ENCODE measurements around the gene VCAN. TPM values are rescaled to one million over a fixed set of nuclear protein-coding genes. Genes with fewer than 3 reads are reported as not detected.

VCAN gene
- total and polyA plus RNA-seq, 2 of the 8 experiments (the other 6 are each of a cell fraction or from before 2014, with no cell fraction given), result 146 to 404 TPM

- Histone ChIP-seq H3K4me2 (ENCODE audit: insufficient read depth in 1 of 2, low read depth in 2 of 2, low read length in 2 of 2) (no peak overlapping the region), H3K27me3 (replicated peaks in 1 of 4; ENCODE audit: control insufficient read depth in 3 of 4, extremely low read depth in 1 of 4, insufficient read depth in 3 of 4, low read length in 3 of 4) (no peaks in the 10 kb centered on the region), H3K23ac (ENCODE audit: insufficient read length) (no peak overlapping the region), H3K4ac (replicated peaks; ENCODE audit: insufficient read length, low read depth, low read length) (no peak overlapping the region), H3K9ac (replicated peaks in 1 of 4; ENCODE audit: extremely low read depth in 1 of 4, low read depth in 3 of 4, low read length in 3 of 4) (no peak overlapping the region), H4K5ac (ENCODE audit: insufficient read length, low read depth, low read length) (no peak overlapping the region), H3K9me3 (ENCODE audit: insufficient read depth in 2 of 2, low read depth in 1 of 2, low read length in 1 of 2) (no peaks in the 10 kb centered on the region), H2AK5ac (ENCODE audit: low read depth, low read length) (no peak overlapping the region), H2BK15ac (ENCODE audit: low read length) (no peak overlapping the region), H2BK5ac (ENCODE audit: low read depth, low read length) (no peak overlapping the region), H3K14ac (ENCODE audit: insufficient read length) (no peak overlapping the region), H2AFZ (ENCODE audit: low read length) (no peak overlapping the region), H3K23me2 (ENCODE audit: low read depth, low read length) (no peaks in the 10 kb centered on the region), H2BK12ac (ENCODE audit: low read depth, low read length) (no peak overlapping the region), H3K27ac (ENCODE audit: low read depth, low read length) (no peak overlapping the region), H3K18ac (ENCODE audit: extremely low read depth, low read length) (no peak overlapping the region), H3K79me1 (ENCODE audit: low read depth, low read length) (no peaks in the 10 kb centered on the region), H3K4me1 (replicated peaks in 1 of 4; ENCODE audit: control insufficient read depth in 3 of 4, insufficient read depth in 4 of 4, low read length in 3 of 4) (no peaks in the 10 kb centered on the region), H4K8ac (ENCODE audit: extremely low read depth, insufficient read depth, low read length) (no peak overlapping the region), H2BK120ac (replicated peaks; ENCODE audit: low read depth, low read length) (no peak overlapping the region), H4K20me1 (replicated peaks in 1 of 2; ENCODE audit: control insufficient read depth in 1 of 2, insufficient read depth in 2 of 2, low read length in 2 of 2) (peaks cover 1 to 2% of the 10 kb centered on the region in 2 experiments), H3K79me2 (ENCODE audit: control insufficient read depth in 1 of 2, insufficient read depth in 2 of 2, low read length in 2 of 2) (no peaks in the 10 kb centered on the region), H2BK20ac (ENCODE audit: low read length) (no peak overlapping the region), H4K91ac (replicated peaks; ENCODE audit: insufficient read length, low read length) (no peak overlapping the region), H3K56ac (replicated peaks; ENCODE audit: insufficient read length, low read depth, low read length) (no peak overlapping the region), H3K4me3 (ENCODE audit: extremely low read depth in 1 of 4, insufficient read depth in 2 of 4, low read depth in 3 of 4, low read length in 4 of 4) (no peak overlapping the region), H3K36me3 (ENCODE audit: control insufficient read depth in 2 of 4, insufficient read depth in 4 of 4, low read length in 3 of 4) (peaks cover 8 to 70% (median 35%) of the 10 kb centered on the region in 4 experiments)
- ChIA-PET POLR2A (ENCODE audit: partially characterized antibody) (no interaction called here), CTCF (ENCODE audit: partially characterized antibody) (no interaction called here)
- WGBS, 2 experiments (ENCODE audit: extremely low coverage in 1 of 2, insufficient coverage in 1 of 2, insufficient read length in 1 of 2, insufficient replicate concordance in 2 of 2, low coverage in 1 of 2, low lambda C conversion rate in 2 of 2, missing lambda C conversion rate in 1 of 2), result 82% methylated on average over 5 of the region's 5 CpGs; no CpG with 5 or more reads in 1 of the 2 experiments
- no peak for FAIRE-seq
- no peak for TF ChIP-seq TAF1 (IDR thresholded peaks at IDR 0.05; ENCODE audit: low read depth, low read length)
- no peak for TF ChIP-seq GABPA (IDR thresholded peaks at IDR 0.05; ENCODE audit: borderline replicate concordance, insufficient read depth, low read length)
- no peak for TF ChIP-seq CREB1 (IDR thresholded peaks at IDR 0.05)
- no peak for TF ChIP-seq RXRA (IDR thresholded peaks at IDR 0.05; ENCODE audit: insufficient read depth, low read depth, low read length)
- TF ChIP-seq EZH2 (IDR thresholded peaks at IDR 0.05; ENCODE audit: low read depth, low read length, severe bottlenecking), result no peak
- TF ChIP-seq BCL11A (IDR thresholded peaks at IDR 0.05; ENCODE audit: low read depth in 2 of 2, low read length in 2 of 2), result no peak
- TF ChIP-seq EGR1 (IDR thresholded peaks at IDR 0.05; ENCODE audit: borderline replicate concordance, low read depth, low read length), result no peak
- TF ChIP-seq CBX5 (IDR thresholded peaks at IDR 0.05; ENCODE audit: low read depth, low read length), result no peak
- TF ChIP-seq CHD2 (IDR thresholded peaks at IDR 0.05; ENCODE audit: low read length), result no peak
- TF ChIP-seq EP300 (IDR thresholded peaks at IDR 0.05; ENCODE audit: borderline replicate concordance in 1 of 2, low read depth in 2 of 2, low read length in 2 of 2), result no peak
- TF ChIP-seq POLR2AphosphoS5 (IDR thresholded peaks at IDR 0.05; ENCODE audit: low read depth, low read length), result no peak
- DNase-seq (ENCODE audit: low read depth in 1 of 2, low spot score in 2 of 2), result no peak
Observed at GRCh38 chr5:83572271-83572670, 100.7 kb downstream of the VCAN start.

Measured in H1 (cell line).